ENCODE measurements around the gene ME1. TPM values are rescaled to one million over a fixed set of nuclear protein-coding genes. Genes with fewer than 3 reads are reported as not detected.

ME1 gene
- total and polyA plus RNA-seq, 2 donors (not counting 3 experiments of a cell fraction or from before 2014, with no cell fraction given), result 7.3 to 29.3 TPM

- Histone ChIP-seq H3K27me3 (ENCODE audit: control insufficient read depth in 2 of 2, insufficient read depth in 2 of 2, low read length in 2 of 2) (peaks cover 0 to 2% of the 10 kb centered on the region in 2 experiments), H3K36me3 (ENCODE audit: control insufficient read depth in 2 of 2, extremely low read depth in 1 of 2, insufficient read depth in 2 of 2, low read length in 2 of 2) (no peaks in the 10 kb centered on the region), H3K4me3 (replicated peaks in 1 of 3; ENCODE audit: insufficient read depth in 1 of 3, low read depth in 1 of 3, low read length in 3 of 3) (no peak overlapping the region), H3K9ac (replicated peaks; ENCODE audit: extremely low read depth, insufficient read depth, low read length) (no peak overlapping the region), H4K20me1 (replicated peaks; ENCODE audit: control insufficient read depth, extremely low read depth, insufficient read depth, low read length) (no peaks in the 10 kb centered on the region), H2AFZ (ENCODE audit: low read depth, low read length) (no peak overlapping the region), H3K79me2 (ENCODE audit: control insufficient read depth, insufficient read depth, low read length) (no peaks in the 10 kb centered on the region), H3K4me2 (ENCODE audit: insufficient read depth, low read length) (no peak overlapping the region), H3K27ac (ENCODE audit: insufficient read depth, low read depth, low read length) (no peak overlapping the region), H3K4me1 (ENCODE audit: control insufficient read depth, extremely low read depth, insufficient read depth, low read length) (no peaks in the 10 kb centered on the region), H3K9me1 (replicated peaks; ENCODE audit: control insufficient read depth, extremely low read depth, insufficient read depth, low read length) (no peaks in the 10 kb centered on the region), H3K9me3 (replicated peaks; ENCODE audit: control insufficient read depth, insufficient read depth, low read length) (no peaks in the 10 kb centered on the region)
- no peak for DNase-seq (ENCODE audit: low read depth, low spot score)
- intact Hi-C loops (cut with micrococcal nuclease), result no loop called here
- dilution Hi-C loops (cut with MboI; ENCODE audit: extremely low pct_ligation_motif_present, low sequenced_read_pairs), result no loop called here
- CTCF ChIA-PET, result interaction anchor here (0.8 to 1.2 kb wide), 3 partner anchors 9 to 32 kb away, joined by 3 to 4 read pairs (median 3); no protein-coding TSS in a partner anchor
- no TSS peak for BruUV-seq (replicated peaks)
- TF ChIP-seq POLR2AphosphoS5 (IDR thresholded peaks at IDR 0.05; ENCODE audit: insufficient read depth, low read depth, low read length) (no peak), EZH2 (IDR thresholded peaks at IDR 0.05; ENCODE audit: borderline replicate concordance, low read depth, low read length, severe bottlenecking) (no peak), JUN (IDR thresholded peaks at IDR 0.05; ENCODE audit: borderline replicate concordance, insufficient read depth, insufficient read length, low read depth) (no peak), MYC (IDR thresholded peaks at IDR 0.05; ENCODE audit: low read depth, low read length) (no peak), FOS (IDR thresholded peaks at IDR 0.05; ENCODE audit: borderline replicate concordance, insufficient read depth, low read length) (no peak), POLR2A (IDR thresholded peaks at IDR 0.05; ENCODE audit: low read depth, low read length) (no peak), GATA2 (IDR thresholded peaks at IDR 0.05; ENCODE audit: insufficient read depth, insufficient read length, low read depth, low read length) (no peak), CTCF (IDR thresholded peaks at IDR 0.05; ENCODE audit: extremely low read depth in 1 of 2, insufficient read depth in 1 of 2, low read depth in 1 of 2, low read length in 2 of 2) (no peak), MAX (IDR thresholded peaks at IDR 0.05; ENCODE audit: insufficient read depth, insufficient read length) (no peak)
- FAIRE-seq, result no peak
- POLR2A ChIA-PET, result no interaction called here
These were observed 49.6 kb upstream of the ME1 start for GRCh38 chr6:83480470-83480869.

Data from endothelial cell of umbilical vein (primary cell).